Epithelial cell of prostate (primary cell): ENCODE data around the gene CHCHD3.
"Not testable (repeated sequence)": the region's sequence is repeated elsewhere in the genome, so short reads cannot be mapped to it uniquely, and the experiment has no call there.

Experiments
- DNase-seq: peaks from one replicate; pipeline ENCODE4 v3.0.0-alpha.2; 2011; ENCODE audit warnings: low read depth, low spot score
- H3K27ac ChIP-seq: fragments of 450-650 bp; 2 replicates; pipeline ENCODE4 v1.5.1; 2017; ENCODE audit warnings: mild to moderate bottlenecking

Gene CHCHD3

GRCh38 chr7:132967470-132967848 is 114.4 kb downstream of the CHCHD3 start:
- not testable (repeated sequence) for H3K27ac ChIP-seq, DNase-seq

- no peak for DNase-seq
- H3K27ac ChIP-seq, result no peak overlapping the region
These were observed 115.0 kb downstream of the CHCHD3 start for GRCh38 chr7:132966754-132967469.

- H3K27ac ChIP-seq, result no peak overlapping the region
- DNase-seq, result no peak
These were observed 115.9 kb downstream of the CHCHD3 start for GRCh38 chr7:132965951-132966350.

GRCh38 chr7:132964876-132965275 is 117.0 kb downstream of the CHCHD3 start:
- no peak for DNase-seq
- H3K27ac ChIP-seq, result no peak overlapping the region

DNA sequence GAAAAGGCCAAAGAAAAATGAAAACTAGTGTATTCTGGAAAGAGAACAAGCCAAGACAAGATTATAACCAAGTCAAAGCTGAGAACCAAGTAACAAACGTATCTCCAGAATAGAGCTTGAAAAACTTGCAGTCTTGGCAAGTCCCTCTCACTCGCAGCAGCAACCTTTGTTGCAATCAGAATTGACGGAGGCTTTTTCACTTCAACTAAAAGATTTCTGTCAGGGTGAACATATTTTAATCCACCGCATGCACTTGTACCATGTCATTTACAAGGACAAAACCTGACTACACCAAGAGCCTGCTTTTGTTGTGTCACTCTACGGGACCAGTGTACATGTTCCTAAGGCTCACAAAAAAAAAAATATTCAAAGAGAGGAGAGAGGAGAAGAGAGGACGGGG is 122.0 kb downstream of the CHCHD3 start:
- H3K27ac ChIP-seq, result no peak overlapping the region
- DNase-seq, result no peak

GRCh38 chr7:132956556-132956955 is 125.3 kb downstream of the CHCHD3 start:
- no peak for DNase-seq
- H3K27ac ChIP-seq, result no peak overlapping the region

DNA sequence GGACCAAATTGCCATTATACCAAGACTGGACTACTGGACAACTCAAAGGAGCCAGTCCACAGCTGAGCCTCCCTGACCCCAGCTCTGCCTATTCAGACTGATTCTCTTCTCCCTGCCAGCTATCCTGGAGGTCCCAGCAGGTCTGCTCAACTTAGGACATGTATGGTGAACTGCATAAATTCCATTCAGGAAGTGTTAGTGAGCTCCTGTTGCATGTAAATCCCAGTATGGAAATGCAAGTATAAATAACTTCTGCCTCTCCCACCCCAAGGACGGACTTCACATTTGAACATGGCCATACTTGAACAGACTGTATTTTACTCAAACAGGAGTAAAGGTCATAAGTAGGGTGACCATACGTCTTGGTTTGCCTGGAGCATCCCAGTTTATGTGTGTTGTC is 128.4 kb downstream of the CHCHD3 start:
- no peak for DNase-seq

DNA sequence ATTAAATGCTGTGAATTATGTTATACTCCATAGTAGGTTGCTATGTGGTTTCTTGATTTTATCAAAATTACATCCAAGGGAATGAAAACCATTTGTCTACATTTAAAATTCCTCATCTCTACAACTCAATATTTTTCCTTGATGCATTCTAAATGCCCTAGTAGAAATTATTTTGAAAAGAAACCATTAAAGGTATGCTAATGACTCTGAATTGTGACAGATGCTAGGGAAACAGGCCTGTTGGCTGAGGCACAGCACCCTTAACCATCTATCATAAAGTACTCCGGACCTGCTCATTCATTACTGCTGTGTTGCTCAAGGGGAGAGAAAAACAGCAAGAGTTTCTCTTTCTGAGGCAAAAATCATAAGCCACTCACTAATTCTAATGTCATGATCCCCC is 131.2 kb downstream of the CHCHD3 start:
- no peak for DNase-seq
- no peak overlapping the region for H3K27ac ChIP-seq

More for the DNA sequence above, 128.4 kb downstream of the CHCHD3 start:
- no peak overlapping the region for H3K27ac ChIP-seq

GRCh38 chr7:132947011-132947410 is 134.9 kb downstream of the CHCHD3 start:
- H3K27ac ChIP-seq, result no peak overlapping the region
- DNase-seq, result no peak

- H3K27ac ChIP-seq, result no peak overlapping the region
- no peak for DNase-seq
These were observed 137.1 kb downstream of the CHCHD3 start for GRCh38 chr7:132944774-132945173.

- DNase-seq, result no peak
- H3K27ac ChIP-seq, result no peak overlapping the region
These were observed 138.2 kb downstream of the CHCHD3 start for GRCh38 chr7:132943645-132944044.

- DNase-seq, result no peak
- H3K27ac ChIP-seq, result no peak overlapping the region
These were observed 139.2 kb downstream of the CHCHD3 start for GRCh38 chr7:132942701-132943100.

- no peak overlapping the region for H3K27ac ChIP-seq
- no peak for DNase-seq
These were observed 140.0 kb downstream of the CHCHD3 start for GRCh38 chr7:132941905-132942304.

DNA sequence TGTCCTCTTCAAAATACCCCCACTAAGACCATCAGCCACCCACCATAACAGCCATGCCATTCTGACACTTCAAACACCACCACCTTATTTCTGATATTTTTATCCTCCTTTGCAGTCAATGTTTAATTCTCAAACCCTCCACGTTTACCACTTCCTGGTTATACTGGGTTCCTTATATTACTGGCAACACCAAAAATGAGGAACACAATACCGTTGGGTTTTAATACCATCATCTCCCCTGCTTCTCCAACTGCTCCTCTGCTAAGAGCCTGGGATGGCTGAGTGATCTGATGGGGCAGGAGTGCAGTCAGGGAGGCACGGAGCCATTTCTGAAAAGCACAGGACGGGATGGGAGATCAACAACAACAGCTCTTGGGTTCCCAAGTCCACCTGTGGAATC is 140.5 kb downstream of the CHCHD3 start:
- DNase-seq, result no peak

GRCh38 chr7:132940084-132940483 is 141.8 kb downstream of the CHCHD3 start:
- no peak for DNase-seq
- H3K27ac ChIP-seq, result no peak overlapping the region

More for the DNA sequence above, 140.5 kb downstream of the CHCHD3 start:
- no peak overlapping the region for H3K27ac ChIP-seq

DNA sequence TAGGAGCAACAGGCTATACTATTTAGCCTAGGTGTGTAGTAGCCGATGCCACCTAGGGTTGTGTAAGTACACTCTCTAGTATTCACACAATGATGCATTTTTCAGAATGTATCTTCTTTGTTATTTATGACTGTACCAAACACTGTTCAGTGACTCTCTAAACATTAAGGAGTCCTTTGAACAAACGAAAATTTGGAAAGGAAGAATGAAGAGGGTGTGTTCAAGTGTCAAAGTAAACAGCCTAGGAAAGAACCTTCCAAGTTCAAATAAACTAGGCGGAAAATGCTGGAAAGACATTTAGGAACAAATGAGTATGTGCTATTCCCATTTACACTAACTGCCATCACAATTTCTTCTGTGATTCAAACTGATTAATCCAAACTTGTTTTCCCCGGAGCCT is 142.4 kb downstream of the CHCHD3 start:
- no peak overlapping the region for H3K27ac ChIP-seq
- no peak for DNase-seq

- no peak for DNase-seq
- H3K27ac ChIP-seq, result no peak overlapping the region
These were observed 144.6 kb downstream of the CHCHD3 start for GRCh38 chr7:132937286-132937685.

DNA sequence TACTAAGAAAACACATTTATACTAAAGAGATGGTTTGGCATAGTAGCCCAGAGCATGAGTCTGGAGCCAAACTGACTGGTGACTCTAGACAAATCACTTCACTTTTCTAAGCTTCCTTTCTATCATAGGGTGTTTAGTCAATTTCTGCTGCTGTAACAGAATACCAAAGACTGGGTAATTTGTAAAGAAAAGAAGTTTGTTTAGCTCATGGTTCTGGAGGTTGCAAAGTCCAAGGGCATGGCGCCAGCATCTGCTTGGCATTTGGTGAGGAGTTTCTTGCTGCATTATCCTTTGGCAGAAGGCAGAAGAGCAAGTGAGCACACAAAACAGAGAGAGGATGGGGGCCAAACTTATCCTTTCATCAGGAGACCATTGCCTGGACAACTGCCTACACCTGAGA is 146.3 kb downstream of the CHCHD3 start:
- no peak overlapping the region for H3K27ac ChIP-seq
- DNase-seq, result no peak

DNA sequence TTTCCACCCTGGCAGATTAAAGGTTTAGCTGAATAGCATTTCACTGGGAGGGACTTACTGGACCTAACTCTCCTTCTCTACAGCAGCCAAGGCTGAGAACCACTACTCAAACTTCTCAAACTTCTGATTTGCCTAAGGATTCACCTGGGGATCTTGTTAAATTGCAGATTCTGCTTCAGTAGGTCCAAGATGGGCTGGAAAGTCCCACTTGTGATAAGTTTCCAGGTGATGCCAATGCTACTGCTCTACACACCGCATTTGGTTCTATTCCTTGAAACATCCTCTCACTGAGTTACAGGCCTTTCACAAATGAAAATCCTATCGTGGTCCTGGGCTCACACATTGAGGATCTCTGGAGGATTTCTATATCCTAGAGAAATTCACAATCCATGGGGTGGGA is 147.9 kb downstream of the CHCHD3 start:
- no peak overlapping the region for H3K27ac ChIP-seq
- DNase-seq, result no peak

GRCh38 chr7:132933072-132933458 is 148.8 kb downstream of the CHCHD3 start:
- H3K27ac ChIP-seq, result no peak overlapping the region
- no peak for DNase-seq

DNA sequence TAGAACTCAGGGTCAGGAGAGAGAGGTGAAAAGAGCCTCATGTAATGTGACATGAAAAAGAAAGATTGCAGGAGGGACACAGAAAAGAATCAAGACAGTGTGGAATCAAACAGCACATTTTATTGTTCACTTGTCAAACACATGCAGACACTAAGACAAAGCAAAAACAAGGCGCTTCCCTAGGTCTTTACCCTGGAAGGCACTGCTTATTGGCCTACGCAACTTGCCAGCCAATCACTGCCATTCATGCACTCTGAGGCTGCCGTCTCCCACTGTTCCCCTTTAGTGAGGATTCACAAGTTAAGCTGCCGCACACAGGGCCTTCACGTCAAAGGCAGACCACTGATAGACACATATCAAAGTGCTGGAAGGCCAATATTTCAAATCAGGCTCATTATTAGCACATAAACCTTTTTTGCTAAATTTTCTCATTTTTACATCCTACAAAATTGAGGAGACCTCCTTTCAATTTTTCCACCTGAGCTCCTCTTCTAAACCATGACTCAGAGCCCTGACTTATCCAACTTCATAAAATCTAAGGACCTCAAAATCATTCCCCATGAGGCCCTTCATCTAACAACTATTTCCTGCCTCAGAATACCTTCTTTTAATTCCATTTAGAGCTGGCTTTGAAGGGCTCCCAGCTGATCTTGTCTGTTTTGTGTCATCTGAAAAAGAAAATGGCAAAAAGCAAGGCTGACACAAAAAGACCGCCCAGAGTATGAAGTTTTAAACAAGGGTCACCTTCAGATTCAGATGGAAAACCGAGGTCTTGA is 149.4 kb downstream of the CHCHD3 start:
- no peak for DNase-seq
- no peak overlapping the region for H3K27ac ChIP-seq

DNA sequence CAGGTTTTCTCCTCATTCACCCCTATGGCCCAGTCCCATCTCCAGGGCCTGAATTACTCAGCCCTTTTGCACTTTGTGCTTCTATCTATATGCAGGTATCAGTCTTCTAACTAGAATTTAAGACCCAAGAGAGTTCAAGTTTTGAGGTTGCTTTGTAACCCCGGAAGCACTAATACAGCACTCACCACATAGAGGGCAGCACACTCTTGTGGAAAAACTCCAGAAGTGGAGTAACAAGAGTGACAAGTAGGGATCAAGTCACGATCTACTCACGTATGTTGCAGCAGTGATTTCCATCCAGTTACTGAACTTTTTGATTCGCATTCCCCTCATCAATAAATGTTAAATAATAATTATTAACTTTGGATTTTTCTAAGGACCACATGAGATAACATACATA is 151.0 kb downstream of the CHCHD3 start:
- no peak for DNase-seq
- no peak overlapping the region for H3K27ac ChIP-seq
